ENCODE results near the gene SULT4A1.

DNA sequence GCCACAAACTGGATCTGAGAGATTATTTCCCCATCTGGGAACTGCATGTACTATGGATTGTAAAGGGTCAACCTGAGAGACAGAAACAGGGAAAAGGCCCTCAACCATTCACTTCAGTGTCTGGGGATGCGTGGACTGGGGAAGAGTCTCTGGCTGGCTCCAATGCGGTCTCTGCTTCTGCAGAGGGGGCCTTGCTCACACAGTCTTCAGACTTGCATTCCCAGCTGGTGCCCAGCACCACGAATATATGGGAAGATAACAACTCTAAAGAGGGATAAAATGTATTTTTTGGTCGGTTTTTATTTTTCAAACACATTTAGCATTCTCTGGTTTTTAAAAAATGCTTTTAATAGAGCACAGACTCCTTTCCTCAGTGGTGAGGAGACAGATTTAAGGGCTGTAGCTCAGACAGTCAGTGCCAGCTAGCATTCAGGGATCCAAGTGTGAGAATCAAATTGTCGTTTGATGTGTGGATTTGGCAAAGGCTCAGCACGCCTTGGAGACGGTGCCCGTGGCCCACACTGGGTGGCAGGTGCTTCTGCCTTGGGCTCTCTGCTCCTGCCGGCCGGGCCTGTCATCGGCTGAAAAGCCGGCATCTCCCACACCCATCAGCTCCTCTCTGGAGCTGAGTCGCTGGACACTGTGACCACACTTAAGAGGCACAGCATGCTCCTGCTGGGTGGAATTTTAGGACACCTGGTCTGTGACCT is 42.2 kb downstream of the SULT4A1 start:
- TF ChIP-seq, protein P1, sequence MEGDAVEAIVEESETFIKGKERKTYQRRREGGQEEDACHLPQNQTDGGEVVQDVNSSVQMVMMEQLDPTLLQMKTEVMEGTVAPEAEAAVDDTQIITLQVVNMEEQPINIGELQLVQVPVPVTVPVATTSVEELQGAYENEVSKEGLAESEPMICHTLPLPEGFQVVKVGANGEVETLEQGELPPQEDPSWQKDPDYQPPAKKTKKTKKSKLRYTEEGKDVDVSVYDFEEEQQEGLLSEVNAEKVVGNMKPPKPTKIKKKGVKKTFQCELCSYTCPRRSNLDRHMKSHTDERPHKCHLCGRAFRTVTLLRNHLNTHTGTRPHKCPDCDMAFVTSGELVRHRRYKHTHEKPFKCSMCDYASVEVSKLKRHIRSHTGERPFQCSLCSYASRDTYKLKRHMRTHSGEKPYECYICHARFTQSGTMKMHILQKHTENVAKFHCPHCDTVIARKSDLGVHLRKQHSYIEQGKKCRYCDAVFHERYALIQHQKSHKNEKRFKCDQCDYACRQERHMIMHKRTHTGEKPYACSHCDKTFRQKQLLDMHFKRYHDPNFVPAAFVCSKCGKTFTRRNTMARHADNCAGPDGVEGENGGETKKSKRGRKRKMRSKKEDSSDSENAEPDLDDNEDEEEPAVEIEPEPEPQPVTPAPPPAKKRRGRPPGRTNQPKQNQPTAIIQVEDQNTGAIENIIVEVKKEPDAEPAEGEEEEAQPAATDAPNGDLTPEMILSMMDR (IDR thresholded peaks at IDR 0.05) = no peak
- TF ChIP-seq POLR2A (IDR thresholded peaks at IDR 0.05) = no peak

All from body of pancreas (tissue), 4 donors.